ENCODE measurements around the gene FAM222B. TPM values are rescaled to one million over a fixed set of nuclear protein-coding genes. Genes with fewer than 3 reads are reported as not detected.

FAM222B gene
- total RNA-seq, 3 donors from 2014 or later = 9.7 to 12.0 (median 10.5) TPM

DNA sequence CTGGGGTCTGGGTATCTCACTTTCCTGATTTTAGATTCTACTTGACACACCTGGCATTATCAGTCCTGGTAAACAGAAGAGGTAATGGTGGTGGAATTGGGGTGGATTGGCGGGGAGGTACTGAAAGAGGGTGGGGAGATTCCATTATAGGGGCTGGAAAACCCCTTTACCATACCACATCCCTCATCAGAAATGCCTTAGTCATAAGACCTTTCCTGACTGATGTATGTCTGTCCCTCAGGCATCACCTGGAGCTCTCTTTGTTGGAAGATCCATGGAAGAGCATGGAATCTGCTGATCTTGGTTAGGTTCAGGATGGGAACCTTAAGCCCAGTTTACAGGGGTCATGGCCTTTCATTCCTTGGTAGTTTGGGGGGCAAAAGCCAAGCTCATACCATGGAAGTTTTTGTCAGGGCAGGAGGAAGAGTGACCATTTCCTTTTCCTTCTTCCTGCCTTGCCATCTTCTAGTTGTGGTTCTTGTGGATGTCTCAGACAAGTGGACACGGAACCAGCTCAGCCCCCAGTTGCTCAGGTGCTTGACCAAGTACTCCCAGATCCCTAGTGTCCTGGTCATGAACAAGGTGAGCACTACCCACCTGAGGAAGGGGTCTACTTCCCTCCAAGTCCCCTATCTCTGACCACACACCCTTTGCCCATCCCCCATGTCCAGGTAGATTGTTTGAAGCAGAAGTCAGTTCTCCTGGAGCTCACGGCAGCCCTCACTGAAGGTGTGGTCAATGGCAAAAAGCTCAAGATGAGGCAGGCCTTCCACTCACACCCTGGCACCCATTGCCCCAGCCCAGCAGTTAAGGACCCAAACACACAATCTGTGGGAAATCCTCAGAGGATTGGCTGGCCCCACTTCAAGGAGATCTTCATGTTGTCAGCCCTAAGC lies 15.6 kb upstream of the FAM222B start:
- peaks cover 7% of the 10 kb centered on the region for H3K36me3 ChIP-seq
- intact Hi-C loops (cut with DNase I; ENCODE audit: low total_unique reads) = no loop called here
- DNase-seq (ENCODE audit: low spot score in 2 of 2) = no peak
- TF ChIP-seq POLR2AphosphoS5 (IDR thresholded peaks at IDR 0.05) (no peak), POLR2A (IDR thresholded peaks at IDR 0.05) (no peak)
- TF ChIP-seq, protein P1, sequence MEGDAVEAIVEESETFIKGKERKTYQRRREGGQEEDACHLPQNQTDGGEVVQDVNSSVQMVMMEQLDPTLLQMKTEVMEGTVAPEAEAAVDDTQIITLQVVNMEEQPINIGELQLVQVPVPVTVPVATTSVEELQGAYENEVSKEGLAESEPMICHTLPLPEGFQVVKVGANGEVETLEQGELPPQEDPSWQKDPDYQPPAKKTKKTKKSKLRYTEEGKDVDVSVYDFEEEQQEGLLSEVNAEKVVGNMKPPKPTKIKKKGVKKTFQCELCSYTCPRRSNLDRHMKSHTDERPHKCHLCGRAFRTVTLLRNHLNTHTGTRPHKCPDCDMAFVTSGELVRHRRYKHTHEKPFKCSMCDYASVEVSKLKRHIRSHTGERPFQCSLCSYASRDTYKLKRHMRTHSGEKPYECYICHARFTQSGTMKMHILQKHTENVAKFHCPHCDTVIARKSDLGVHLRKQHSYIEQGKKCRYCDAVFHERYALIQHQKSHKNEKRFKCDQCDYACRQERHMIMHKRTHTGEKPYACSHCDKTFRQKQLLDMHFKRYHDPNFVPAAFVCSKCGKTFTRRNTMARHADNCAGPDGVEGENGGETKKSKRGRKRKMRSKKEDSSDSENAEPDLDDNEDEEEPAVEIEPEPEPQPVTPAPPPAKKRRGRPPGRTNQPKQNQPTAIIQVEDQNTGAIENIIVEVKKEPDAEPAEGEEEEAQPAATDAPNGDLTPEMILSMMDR (IDR thresholded peaks at IDR 0.05) = no peak
- H3K4me3 ChIP-seq = no peak overlapping the region
- no peaks in the 10 kb centered on the region for H3K27me3 ChIP-seq
- H3K4me1 ChIP-seq = peaks cover 0 to 3% of the 10 kb centered on the region in 2 donors
- H3K27ac ChIP-seq = no peak overlapping the region
- no peaks in the 10 kb centered on the region for H3K9me3 ChIP-seq

DNA sequence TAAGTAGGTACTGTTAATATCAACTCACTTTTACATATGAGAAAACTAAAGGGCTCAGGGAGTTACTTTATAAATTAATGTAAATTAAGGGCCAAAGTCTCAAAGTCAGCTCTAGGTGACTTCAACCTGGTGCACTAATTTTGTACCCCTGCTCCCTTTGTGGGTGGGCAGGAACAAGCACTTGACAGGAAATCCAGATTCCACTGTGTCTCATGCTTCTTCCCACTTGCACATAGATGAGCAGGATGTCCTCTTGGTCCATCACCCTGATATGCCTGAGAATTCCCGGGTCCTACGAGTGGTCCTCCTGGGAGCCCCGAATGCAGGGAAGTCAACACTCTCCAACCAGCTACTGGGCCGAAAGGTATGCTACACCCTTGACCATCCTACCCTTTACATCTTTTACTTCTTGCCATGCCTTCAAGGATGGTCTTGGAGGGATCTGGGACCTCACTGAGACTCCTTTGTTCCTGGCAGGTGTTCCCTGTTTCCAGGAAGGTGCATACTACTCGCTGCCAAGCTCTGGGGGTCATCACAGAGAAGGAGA lies 13.5 kb upstream of the FAM222B start:
- Histone ChIP-seq H3K9me3 (no peaks in the 10 kb centered on the region), H3K27ac (no peak overlapping the region), H3K4me3 (no peak overlapping the region), H3K36me3 (peaks cover 7% of the 10 kb centered on the region), H3K4me1 (peaks cover 0 to 3% of the 10 kb centered on the region in 2 donors), H3K27me3 (no peaks in the 10 kb centered on the region)
- intact Hi-C loops (cut with DNase I; ENCODE audit: low total_unique reads) = no loop called here
- no peak for DNase-seq (ENCODE audit: low spot score in 2 of 2)
- TF ChIP-seq POLR2AphosphoS5 (IDR thresholded peaks at IDR 0.05) (no peak), POLR2A (IDR thresholded peaks at IDR 0.05) (no peak)
- TF ChIP-seq, protein P1 (IDR thresholded peaks at IDR 0.05) = no peak

DNA sequence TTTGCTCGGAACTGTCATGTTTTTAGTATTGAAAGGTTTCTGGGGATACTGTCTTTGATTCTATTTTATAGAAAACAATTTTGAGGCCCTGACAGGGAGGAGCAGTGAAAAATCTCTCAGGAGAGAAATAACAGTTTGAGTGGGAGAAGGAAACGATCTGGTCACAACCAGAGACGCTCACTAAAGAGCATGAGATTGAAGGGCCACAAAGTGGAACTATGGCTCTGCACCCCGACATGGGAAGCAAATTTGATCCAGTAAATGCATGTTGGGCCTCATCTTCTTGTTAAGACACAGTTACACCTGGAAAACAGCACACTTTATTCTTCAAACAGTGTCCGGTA lies 12.7 kb upstream of the FAM222B start:
- TF ChIP-seq POLR2A (IDR thresholded peaks at IDR 0.05) = no peak
- TF ChIP-seq POLR2AphosphoS5 (IDR thresholded peaks at IDR 0.05) = no peak
- TF ChIP-seq, protein P1 (IDR thresholded peaks at IDR 0.05) = no peak
- Histone ChIP-seq H3K36me3 (peaks cover 2% of the 10 kb centered on the region), H3K27me3 (no peaks in the 10 kb centered on the region), H3K27ac (peak overlapping the region; percentile 82), H3K4me1 (peaks cover 0 to 3% of the 10 kb centered on the region in 2 donors), H3K9me3 (no peaks in the 10 kb centered on the region), H3K4me3 (peak overlapping the region; percentile 58 to 87 (median 78))
- no peak for DNase-seq (ENCODE audit: low spot score in 2 of 2)
- intact Hi-C loops (cut with DNase I; ENCODE audit: low total_unique reads) = no loop called here

DNA sequence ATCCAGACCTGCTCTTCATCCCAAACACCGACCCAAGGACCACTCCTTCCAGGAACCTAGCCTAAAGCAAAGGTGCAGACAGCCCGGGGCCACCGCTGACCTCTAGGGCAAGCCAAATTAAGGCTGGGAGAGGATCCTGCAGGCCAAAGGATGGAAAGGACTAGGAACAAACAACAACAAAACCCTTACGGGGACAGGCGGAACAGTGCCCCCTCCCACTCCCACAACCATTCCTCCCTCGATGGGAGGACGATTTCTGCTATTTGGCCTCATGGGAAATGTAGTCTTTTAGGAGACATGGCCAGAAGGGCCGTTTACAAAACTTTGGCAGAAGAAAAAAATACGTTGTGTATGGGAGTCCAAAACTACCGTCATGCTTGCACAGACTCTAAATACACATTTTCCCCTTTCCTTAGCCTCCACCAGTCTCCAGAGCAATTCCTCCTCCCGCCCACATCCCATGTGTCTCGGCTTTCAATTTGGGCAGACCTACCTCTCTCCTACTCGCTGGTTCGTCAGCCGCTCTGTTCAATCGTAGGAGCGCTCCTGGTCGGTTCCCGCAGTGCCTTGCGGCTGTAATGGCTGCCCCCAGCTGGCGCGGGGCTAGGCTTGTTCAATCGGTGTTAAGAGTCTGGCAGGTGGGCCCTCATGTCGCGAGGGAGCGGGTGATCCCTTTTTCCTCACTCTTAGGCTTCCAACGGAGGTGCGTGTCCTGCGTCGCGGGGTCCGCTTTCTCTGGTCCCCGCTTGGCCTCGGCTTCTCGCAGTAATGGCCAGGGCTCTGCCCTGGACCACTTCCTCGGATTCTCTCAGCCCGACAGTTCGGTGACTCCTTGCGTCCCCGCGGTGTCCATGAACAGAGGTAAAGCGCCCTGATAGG lies 12.1 kb upstream of the FAM222B start, which contains the start of gene ERAL1:
ERAL1 (plus strand) TSS at position 560 of the 879 bp plus-strand sequence; CDS start at position 579, 19 bp downstream.
- TF ChIP-seq POLR2AphosphoS5 (IDR thresholded peaks at IDR 0.05) = peak; percentile 19 to 83 (median 61)
- no peak for TF ChIP-seq POLR2A (IDR thresholded peaks at IDR 0.05)
- TF ChIP-seq, protein P1 (IDR thresholded peaks at IDR 0.05) = peak in 1 of 3 donors; percentile 7
- Histone ChIP-seq H3K27me3 (no peaks in the 10 kb centered on the region), H3K9me3 (no peaks in the 10 kb centered on the region), H3K4me3 (peak within 1 kb of the TSS; percentile 58 to 87 (median 78)), H3K27ac (peak within 1 kb of the TSS; percentile 82), H3K4me1 (peaks cover 0 to 3% of the 10 kb centered on the region in 2 donors), H3K36me3 (no peaks in the 10 kb centered on the region)
- peak; percentile 77 for DNase-seq (ENCODE audit: low spot score in 2 of 2)
- intact Hi-C loops (cut with DNase I; ENCODE audit: low total_unique reads) = no loop called here
